Adrenal gland (tissue), 12 donors: ENCODE results near the gene FCN1. TPM values are rescaled to one million over a fixed set of nuclear protein-coding genes. Genes with fewer than 3 reads are reported as not detected.

ENCODE experiments used
- DNase-seq, 7 donors: peaks; one replicate each; pipeline ENCODE4 v3.0.0-alpha.2; 2019 to 2020
- H3K27ac ChIP-seq, 5 donors: fragments of 200-600 bp; sonication (generic) in 4 of 5; 1 replicate in 3 of 5; 2 replicates in 2 of 5; pipeline versions ENCODE4 v1.5.1 to v1.8.0; 2016 to 2020; ENCODE audit warnings: mild to moderate bottlenecking in 1 of 5
- H3K27me3 ChIP-seq: fragments of 200-600 bp; 2 replicates; pipeline ENCODE4 v1.8.0; 2021
- H3K36me3 ChIP-seq, 2 donors: fragments of 200-600 bp; replicated peaks in 1 of 2; 1 replicate in 1 of 2; 2 replicates in 1 of 2; pipeline versions ENCODE4 v1.5.1 to v1.8.0; 2018 to 2022
- H3K4me1 ChIP-seq, 2 donors: fragments of 200-600 bp; replicated peaks in 1 of 2; 1 replicate in 1 of 2; 2 replicates in 1 of 2; pipeline versions ENCODE4 v1.5.1 to v1.8.0; 2018 to 2021
- H3K4me3 ChIP-seq, 4 donors: fragments of 200-600 bp; sonication (generic) in 3 of 4; one replicate each; pipeline ENCODE4 v1.5.1; 2016 to 2018
- H3K9me3 ChIP-seq, 3 donors: fragments of 200-600 bp; sonication (generic) in 1 of 3; replicated peaks in 1 of 3; 1 replicate in 2 of 3; 2 replicates in 1 of 3; pipeline versions ENCODE4 v1.5.1 to v1.8.0; 2016 to 2021
- POLR2A ChIP-seq, 2 donors: fragments of 450-650 bp; IDR thresholded peaks; one replicate each; pipeline ENCODE4 v1.6.1; 2017; ENCODE audit warnings: antibody characterized with exemption in 2 of 2, mild to moderate bottlenecking in 2 of 2, moderate library complexity in 1 of 2
- WGBS, 4 donors: extraction: QIAGEN DNeasy Blood & Tissue Kit in 2 of 4; methylation state at CpG; one replicate each; pipeline versions ENCODE4 v1.1.5 to v1.1.7; 2013 to 2017; 5-methylcytosine and 5-hydroxymethylcytosine counted together
- intact Hi-C, 2 donors: fragments of 100-400 bp; cut with DNase I; formaldehyde crosslinking; loops; one replicate each; pipeline versions ENCODE4 v1.14.1 to v1.15.0; 2022 to 2023
- polyA plus RNA-seq, 3 donors: library from polyadenylated mRNA; stranded (reverse); fragments of 200-250 nt in 2 of 3; fragments of 350-450 nt in 1 of 3; fragmentation: Illumina TruSeq in 1 of 3; extraction: RNeasy Lipid Tissue Mini Kit (QIAGEN cat#74804) in 1 of 3; gene quantifications; one replicate each; pipeline ENCODE4 v1.2.3, GENCODE V29; 2013 to 2014
- total RNA-seq, 9 donors: library from RNA; depleted of rRNA in 4 of 9; stranded (reverse); fragments of >200 nt in 4 of 9; fragments of 120-200 nt in 1 of 9; fragmentation: NEBNext Ultra II Directional in 1 of 9; extraction: Animal tissue kit (Norgen Biotek cat#: 25700) in 1 of 9; gene quantifications; one replicate each; pipeline versions ENCODE4 v1.1.0 to v1.2.4, GENCODE V29; 2013 to 2023
- TF ChIP-seq, protein P1 (sequence below), 6 experiments: fragments of 450-650 bp in 4 of 6; fragments of 200-600 bp in 2 of 6; sonication (generic) in 1 of 6; IDR thresholded peaks; 1 replicate in 5 of 6; 2 replicates in 1 of 6; pipeline versions ENCODE4 v1.5.1 to v1.8.0; 2016 to 2021; ENCODE audit warnings: antibody characterized with exemption in 6 of 6, mild to moderate bottlenecking in 2 of 6, moderate library complexity in 1 of 6
- donor health status: healthy with polysubstance abuse.
- donor health status: Bipolar disorder and iron deficiency.
- donor health status: DM: yes; HTN: yes; CAD: no.
- donor health status: DM: no; HTN: no; CAD: no.
- donor health status: DM: no; HTN: no; CAD: no.
- donor health status: DM: yes; HTN: yes; CAD: no.

The FCN1 gene
- total and polyA plus RNA-seq, 12 donors, result 0.57 to 7.0 (median 2.4) TPM; not detected in 1

DNA sequence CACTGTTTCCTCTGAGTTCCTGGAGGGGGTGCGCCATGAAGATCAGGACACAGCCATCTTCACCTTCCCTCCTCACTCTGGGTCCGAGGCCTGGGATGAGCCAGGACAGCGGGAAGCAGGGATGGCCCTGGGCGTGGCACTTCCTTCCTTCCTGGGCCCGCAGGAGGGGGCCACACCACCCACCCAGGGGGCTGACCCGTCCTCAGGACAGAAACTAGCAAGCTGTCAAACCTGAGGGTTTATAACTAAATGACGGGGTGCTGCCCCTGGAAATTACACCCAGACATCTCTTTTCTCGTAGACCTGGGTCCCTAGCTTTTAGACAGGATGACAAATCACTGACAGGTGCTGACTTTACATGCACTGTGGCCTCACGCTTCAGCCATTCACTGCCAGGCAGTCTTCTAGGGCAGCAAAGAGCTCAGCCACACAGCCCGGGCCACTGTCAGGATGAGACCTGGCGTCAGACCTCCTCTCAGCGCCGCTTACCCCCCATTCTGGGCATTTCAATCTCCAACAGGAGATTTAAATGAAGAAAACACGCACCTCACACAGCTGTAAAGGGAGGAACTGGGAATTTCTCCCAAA lies 29.0 kb downstream of the FCN1 start:
- peak in 3 of 7 donors; percentile 12 to 17 (median 15) for DNase-seq
- H3K36me3 ChIP-seq, result no peaks in the 10 kb centered on the region
- no peak overlapping the region for H3K4me3 ChIP-seq

DNA sequence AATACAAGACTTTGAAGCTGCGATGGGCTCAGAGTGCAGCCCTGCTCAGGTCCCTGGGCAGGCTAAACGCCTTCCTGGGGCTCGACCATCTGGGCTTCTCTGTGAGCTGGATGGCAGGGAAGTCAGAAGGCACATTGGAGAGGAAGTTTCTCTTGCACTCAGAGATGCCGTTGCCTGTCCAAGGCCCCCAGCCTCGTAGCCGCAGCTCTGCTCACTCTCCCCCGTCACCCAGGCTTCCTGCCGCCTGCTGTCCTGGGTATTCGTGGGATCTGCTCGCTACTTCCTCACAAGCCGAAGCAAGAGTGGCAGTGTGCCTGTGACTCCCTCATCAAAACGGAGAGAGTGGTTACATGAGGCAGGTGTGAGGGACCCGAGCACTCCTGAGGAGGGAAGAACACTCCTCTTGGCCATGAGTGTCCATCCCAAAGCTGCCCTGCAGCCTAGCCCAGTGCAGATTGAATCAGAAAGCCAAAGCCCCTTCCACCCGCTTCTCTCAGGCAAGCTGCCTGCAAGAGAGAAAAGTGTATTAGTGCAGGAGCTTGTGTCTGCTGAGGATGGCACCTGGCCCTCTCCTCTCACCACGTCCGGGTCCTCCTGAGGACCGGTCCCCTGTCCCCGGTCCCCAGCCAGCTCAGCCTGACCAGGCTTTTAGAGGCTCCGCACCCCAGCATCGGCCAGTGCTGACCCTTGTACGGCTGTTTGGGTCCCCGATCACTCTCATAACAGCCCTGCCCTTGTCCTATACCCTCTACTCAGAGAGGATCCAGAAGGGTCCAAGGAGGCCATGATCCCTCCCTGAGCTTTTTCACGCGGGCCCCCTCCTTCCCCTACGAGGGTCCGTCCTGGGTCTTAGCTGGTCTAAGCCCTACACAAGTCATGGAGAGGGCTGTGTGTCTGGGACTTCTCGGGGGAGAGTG lies 29.8 kb downstream of the FCN1 start:
- Histone ChIP-seq H3K9me3 (no peaks in the 10 kb centered on the region), H3K27ac (no peak overlapping the region), H3K4me3 (no peak overlapping the region), H3K4me1 (peaks cover 0 to 7% of the 10 kb centered on the region in 2 donors), H3K36me3 (no peaks in the 10 kb centered on the region), H3K27me3 (no peaks in the 10 kb centered on the region)
- 75 to 85% (median 83%) methylated on average over 26 to 27 of the region's 27 CpGs for WGBS, 4 donors
- intact Hi-C loops, result no loop called here
- no peak for TF ChIP-seq POLR2A (IDR thresholded peaks at IDR 0.05)
- TF ChIP-seq, protein P1, sequence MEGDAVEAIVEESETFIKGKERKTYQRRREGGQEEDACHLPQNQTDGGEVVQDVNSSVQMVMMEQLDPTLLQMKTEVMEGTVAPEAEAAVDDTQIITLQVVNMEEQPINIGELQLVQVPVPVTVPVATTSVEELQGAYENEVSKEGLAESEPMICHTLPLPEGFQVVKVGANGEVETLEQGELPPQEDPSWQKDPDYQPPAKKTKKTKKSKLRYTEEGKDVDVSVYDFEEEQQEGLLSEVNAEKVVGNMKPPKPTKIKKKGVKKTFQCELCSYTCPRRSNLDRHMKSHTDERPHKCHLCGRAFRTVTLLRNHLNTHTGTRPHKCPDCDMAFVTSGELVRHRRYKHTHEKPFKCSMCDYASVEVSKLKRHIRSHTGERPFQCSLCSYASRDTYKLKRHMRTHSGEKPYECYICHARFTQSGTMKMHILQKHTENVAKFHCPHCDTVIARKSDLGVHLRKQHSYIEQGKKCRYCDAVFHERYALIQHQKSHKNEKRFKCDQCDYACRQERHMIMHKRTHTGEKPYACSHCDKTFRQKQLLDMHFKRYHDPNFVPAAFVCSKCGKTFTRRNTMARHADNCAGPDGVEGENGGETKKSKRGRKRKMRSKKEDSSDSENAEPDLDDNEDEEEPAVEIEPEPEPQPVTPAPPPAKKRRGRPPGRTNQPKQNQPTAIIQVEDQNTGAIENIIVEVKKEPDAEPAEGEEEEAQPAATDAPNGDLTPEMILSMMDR (IDR thresholded peaks at IDR 0.05), result no peak
- DNase-seq, result peak in 4 of 7 donors; percentile 12 to 47 (median 14)

More for the DNA sequence above, 29.0 kb downstream of the FCN1 start:
- no peak for TF ChIP-seq POLR2A (IDR thresholded peaks at IDR 0.05)
- TF ChIP-seq, protein P1 (IDR thresholded peaks at IDR 0.05), result no peak
- H3K9me3 ChIP-seq, result no peaks in the 10 kb centered on the region
- H3K4me1 ChIP-seq, result peaks cover under 1 to 7% of the 10 kb centered on the region in 2 donors
- 82 to 98% (median 87%) methylated on average over 11 to 14 of the region's 14 CpGs for WGBS, 4 donors
- no peak overlapping the region for H3K27ac ChIP-seq
- H3K27me3 ChIP-seq, result no peaks in the 10 kb centered on the region
- intact Hi-C loops, result no loop called here

DNA sequence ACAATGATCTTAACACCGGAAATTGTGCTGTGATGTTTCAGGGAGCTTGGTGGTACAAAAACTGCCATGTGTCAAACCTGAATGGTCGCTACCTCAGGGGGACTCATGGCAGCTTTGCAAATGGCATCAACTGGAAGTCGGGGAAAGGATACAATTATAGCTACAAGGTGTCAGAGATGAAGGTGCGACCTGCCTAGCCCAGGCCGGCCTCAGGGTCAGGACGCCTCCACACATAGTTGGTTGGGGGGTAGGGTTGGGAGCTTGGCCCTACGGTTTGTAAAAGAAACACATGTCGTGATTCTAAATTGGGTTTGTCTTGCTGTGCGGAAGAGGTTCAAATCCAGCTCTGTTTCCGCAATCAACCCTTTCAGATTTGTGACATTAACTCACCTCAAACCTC lies 30.5 kb downstream of the FCN1 start:
- no peaks in the 10 kb centered on the region for H3K36me3 ChIP-seq
- TF ChIP-seq POLR2A (IDR thresholded peaks at IDR 0.05), result no peak
- TF ChIP-seq, protein P1 (IDR thresholded peaks at IDR 0.05), result no peak
- peak in 1 of 7 donors; percentile 25 for DNase-seq
- intact Hi-C loops, result no loop called here
- WGBS, 4 donors, result 91 to 97% (median 93%) methylated on average over 10 of the region's 10 CpGs
- H3K4me1 ChIP-seq, result peaks cover 0 to 7% of the 10 kb centered on the region in 2 donors
- no peak overlapping the region for H3K27ac ChIP-seq
- no peaks in the 10 kb centered on the region for H3K27me3 ChIP-seq
- no peak overlapping the region for H3K4me3 ChIP-seq
- no peaks in the 10 kb centered on the region for H3K9me3 ChIP-seq

DNA sequence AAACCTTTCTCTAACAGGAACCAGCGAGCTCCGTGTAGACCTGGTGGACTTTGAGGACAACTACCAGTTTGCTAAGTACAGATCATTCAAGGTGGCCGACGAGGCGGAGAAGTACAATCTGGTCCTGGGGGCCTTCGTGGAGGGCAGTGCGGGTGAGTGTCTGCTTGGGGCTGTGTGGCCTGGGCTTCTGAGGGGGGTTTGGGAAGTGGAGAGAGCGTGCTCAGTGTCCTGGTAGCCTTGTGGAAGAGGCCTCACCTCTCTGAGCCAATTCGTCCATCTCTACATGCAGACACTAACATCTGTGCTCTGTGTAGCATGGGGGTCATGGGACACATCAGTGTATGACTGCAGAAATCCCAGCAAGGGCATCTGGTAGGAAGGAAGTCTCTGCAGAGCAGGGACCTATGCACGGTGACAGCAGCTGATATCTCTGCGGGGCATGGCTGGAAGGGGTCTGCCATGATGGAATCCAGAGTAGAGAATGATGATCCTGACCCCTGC lies 31.2 kb downstream of the FCN1 start:
- intact Hi-C loops, result no loop called here
- DNase-seq, result peak in 1 of 7 donors; percentile 30
- Histone ChIP-seq H3K4me1 (peaks cover 0 to 1% of the 10 kb centered on the region in 2 donors), H3K27ac (no peak overlapping the region), H3K4me3 (no peak overlapping the region), H3K36me3 (no peaks in the 10 kb centered on the region), H3K27me3 (no peaks in the 10 kb centered on the region), H3K9me3 (no peaks in the 10 kb centered on the region)
- TF ChIP-seq, protein P1 (IDR thresholded peaks at IDR 0.05), result no peak
- no peak for TF ChIP-seq POLR2A (IDR thresholded peaks at IDR 0.05)
- WGBS, 4 donors, result 84 to 94% (median 87%) methylated on average over 10 to 11 of the region's 11 CpGs
